ENCODE data around the gene ROR1.

Gene ROR1

DNA sequence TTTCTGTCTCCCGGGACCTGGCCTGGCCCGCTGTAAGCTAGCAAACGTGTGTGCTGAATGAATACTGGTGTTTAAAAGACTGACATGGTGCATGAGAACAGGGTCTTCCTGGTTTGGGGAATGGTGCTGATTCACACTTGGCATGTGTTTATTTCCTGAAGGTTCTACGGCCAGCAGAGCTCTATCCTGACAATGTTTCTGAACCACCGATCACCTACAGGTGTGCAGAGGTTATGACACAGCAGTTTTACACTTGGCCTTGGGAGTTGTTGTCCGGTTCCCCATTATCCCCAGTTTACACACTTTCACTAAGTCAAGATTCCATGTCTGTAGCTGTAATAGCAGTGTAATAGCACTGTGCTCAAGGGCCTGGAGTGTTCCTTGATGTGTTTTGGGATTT lies 127.3 kb downstream of the ROR1 start:
- Mint-ChIP-seq H3K4me3 (no peak overlapping the region), H3K4me1 (peaks cover 43% of the 10 kb centered on the region), H3K9me3 (no peaks in the 10 kb centered on the region), H3K27me3 (ENCODE audit: low read depth) (peaks cover 7% of the 10 kb centered on the region), H3K27ac (no peak overlapping the region), H3K36me3 (ENCODE audit: low read depth) (no peaks in the 10 kb centered on the region)
- TF ChIP-seq, protein P1, sequence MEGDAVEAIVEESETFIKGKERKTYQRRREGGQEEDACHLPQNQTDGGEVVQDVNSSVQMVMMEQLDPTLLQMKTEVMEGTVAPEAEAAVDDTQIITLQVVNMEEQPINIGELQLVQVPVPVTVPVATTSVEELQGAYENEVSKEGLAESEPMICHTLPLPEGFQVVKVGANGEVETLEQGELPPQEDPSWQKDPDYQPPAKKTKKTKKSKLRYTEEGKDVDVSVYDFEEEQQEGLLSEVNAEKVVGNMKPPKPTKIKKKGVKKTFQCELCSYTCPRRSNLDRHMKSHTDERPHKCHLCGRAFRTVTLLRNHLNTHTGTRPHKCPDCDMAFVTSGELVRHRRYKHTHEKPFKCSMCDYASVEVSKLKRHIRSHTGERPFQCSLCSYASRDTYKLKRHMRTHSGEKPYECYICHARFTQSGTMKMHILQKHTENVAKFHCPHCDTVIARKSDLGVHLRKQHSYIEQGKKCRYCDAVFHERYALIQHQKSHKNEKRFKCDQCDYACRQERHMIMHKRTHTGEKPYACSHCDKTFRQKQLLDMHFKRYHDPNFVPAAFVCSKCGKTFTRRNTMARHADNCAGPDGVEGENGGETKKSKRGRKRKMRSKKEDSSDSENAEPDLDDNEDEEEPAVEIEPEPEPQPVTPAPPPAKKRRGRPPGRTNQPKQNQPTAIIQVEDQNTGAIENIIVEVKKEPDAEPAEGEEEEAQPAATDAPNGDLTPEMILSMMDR (IDR thresholded peaks at IDR 0.05; ENCODE audit: unreplicated experiment in 3 of 3): no peak

DNA sequence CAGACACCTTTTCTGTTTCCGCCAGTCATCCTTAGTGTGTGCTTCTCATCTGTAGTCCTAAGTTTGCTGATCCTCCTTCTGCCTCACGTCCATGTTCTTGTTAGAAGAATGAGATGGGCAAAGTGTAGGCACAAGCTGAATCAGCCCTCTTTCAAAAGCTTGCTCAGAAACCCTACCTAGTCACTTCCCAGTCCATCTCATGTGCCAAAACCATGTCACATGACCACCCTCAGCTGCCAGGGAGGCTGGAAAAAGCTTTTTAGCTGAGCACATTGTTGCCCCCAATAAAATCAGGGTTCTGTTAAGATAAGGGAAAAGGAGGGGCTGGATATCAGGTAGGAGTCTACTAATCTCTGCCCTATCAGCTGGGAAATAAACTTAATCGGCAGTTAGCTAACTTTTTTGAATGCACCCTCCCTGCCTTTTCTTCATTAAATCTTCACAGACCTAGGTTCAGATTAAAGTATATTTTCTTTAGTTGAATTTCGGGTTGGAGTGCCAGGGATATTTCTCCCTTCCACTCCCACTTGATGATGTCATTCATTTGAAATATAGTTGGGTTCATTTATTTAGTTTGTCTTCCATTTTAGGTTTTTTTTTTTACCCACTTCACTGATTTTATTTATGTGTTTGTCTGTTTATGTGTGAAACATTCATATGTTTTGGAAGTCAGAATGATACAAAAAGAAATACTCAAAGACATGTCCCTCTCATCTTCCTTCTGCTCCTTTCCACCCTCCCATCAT lies 129.2 kb downstream of the ROR1 start:
- Mint-ChIP-seq H3K9me3 (no peaks in the 10 kb centered on the region), H3K27ac (peak overlapping the region in 1 of 3 experiments; percentile 38), H3K27me3 (ENCODE audit: low read depth) (peaks cover 7% of the 10 kb centered on the region), H3K4me3 (no peak overlapping the region), H3K4me1 (peaks cover 56% of the 10 kb centered on the region), H3K36me3 (ENCODE audit: low read depth) (no peaks in the 10 kb centered on the region)
- TF ChIP-seq, protein P1 (IDR thresholded peaks at IDR 0.05; ENCODE audit: unreplicated experiment in 3 of 3): no peak

DNA sequence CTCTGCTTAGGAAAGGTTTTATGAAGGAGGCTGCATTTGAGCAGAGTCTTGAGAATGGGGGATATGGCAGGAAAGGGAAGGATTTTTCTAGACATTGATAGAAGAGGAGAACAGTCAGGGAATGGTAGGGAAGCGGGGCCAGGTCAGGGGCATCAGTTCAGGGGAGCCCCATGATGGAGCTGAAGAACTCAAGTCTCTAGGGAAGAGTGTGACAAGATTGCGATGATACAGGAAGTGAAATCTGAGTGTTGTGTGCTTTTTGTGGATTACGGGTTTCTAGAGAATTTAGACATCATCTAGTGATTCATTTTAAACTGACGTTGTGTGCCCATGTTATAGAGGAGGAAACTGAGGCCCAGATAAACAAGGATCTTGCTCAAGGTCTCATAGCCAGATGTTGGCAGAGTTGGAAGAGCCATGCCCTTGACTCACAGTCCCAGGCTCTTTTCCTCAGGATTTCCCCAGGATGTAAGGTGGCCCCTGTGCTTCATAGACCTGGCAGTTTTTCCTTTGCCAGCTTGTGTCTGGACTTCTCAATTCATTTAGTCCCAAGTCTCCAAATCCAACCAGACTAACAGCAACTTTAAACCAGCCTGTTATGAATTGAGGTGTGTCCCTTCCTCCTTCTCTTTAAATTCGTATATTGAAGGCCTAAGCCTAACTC lies 130.3 kb downstream of the ROR1 start:
- Mint-ChIP-seq H3K9me3 (no peaks in the 10 kb centered on the region), H3K27me3 (ENCODE audit: low read depth) (peaks cover 7% of the 10 kb centered on the region), H3K36me3 (ENCODE audit: low read depth) (no peaks in the 10 kb centered on the region), H3K4me3 (no peak overlapping the region), H3K27ac (peak overlapping the region in 1 of 3 experiments; percentile 38), H3K4me1 (peaks cover 56% of the 10 kb centered on the region)
- TF ChIP-seq, protein P1 (IDR thresholded peaks at IDR 0.05; ENCODE audit: unreplicated experiment in 3 of 3): no peak

DNA sequence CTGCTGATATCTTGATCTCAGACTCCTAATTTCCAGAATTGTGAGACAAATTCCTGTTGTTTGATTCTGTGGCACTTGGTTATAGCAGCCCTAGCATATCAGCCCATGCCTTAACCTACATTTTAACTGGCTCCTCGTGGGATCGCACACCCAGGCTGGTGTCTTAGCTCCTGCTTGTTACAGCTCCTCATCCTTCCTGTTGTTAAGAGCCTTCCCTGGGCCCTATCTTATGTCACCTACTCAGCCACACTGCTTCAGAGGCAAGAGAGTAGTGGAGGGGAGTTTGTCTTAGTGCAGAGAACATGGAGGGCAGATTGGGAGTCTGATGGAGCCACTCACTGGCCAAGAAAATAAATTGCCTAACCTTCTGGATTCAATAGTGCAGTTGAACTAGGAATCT lies 131.0 kb downstream of the ROR1 start:
- H3K27me3 Mint-ChIP-seq (ENCODE audit: low read depth): peaks cover 7% of the 10 kb centered on the region
- H3K4me1 Mint-ChIP-seq: peaks cover 56% of the 10 kb centered on the region
- TF ChIP-seq, protein P1 (IDR thresholded peaks at IDR 0.05; ENCODE audit: unreplicated experiment in 3 of 3): no peak
- no peaks in the 10 kb centered on the region for H3K9me3 Mint-ChIP-seq
- H3K4me3 Mint-ChIP-seq: no peak overlapping the region
- peak overlapping the region; percentile 7 to 13 (median 11) for H3K27ac Mint-ChIP-seq
- no peaks in the 10 kb centered on the region for H3K36me3 Mint-ChIP-seq (ENCODE audit: low read depth)

DNA sequence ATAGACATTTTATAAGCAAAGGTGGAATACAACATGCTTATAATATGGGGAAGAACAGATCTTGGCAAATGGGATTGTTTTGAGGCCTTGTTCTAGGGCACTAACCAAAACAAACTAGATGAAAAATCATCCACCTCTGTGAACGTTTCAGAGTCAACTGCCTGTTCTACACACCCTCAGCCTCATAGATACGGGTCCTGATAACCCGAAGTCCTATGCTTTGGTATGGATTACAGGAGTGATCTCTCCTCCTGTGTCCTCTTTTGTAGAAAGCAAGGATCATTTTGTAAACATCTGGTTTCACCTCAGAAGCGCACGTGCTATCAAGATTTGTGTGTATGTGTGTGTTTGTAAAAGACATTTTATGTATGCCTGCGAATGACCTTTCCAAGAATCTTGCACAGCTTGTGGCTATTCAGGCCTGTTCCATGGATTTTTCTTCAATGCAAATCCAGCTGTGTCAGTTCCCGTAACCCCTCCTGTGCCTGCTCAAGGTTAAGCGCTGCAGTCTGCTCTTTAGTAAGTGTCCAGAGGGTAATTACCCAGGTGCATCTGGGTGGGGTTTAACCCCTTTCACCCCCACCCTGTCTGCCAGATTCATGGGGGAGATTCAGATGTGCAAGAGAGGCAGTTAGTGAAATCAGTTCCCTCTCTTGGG lies 132.4 kb downstream of the ROR1 start:
- H3K4me1 Mint-ChIP-seq: peaks cover 61% of the 10 kb centered on the region
- no peaks in the 10 kb centered on the region for H3K9me3 Mint-ChIP-seq
- no peak overlapping the region for H3K4me3 Mint-ChIP-seq
- peaks cover 7% of the 10 kb centered on the region for H3K27me3 Mint-ChIP-seq (ENCODE audit: low read depth)
- H3K27ac Mint-ChIP-seq: peak overlapping the region; percentile 14 to 31 (median 21)
- TF ChIP-seq, protein P1 (IDR thresholded peaks at IDR 0.05; ENCODE audit: unreplicated experiment in 3 of 3): no peak
- H3K36me3 Mint-ChIP-seq (ENCODE audit: low read depth): no peaks in the 10 kb centered on the region
